Stimulated activated CD8-positive, alpha-beta memory T cell treated with anti-CD3 and anti-CD28 coated beads, Interleukin-15, amount 100 ng/mL, for 1 hour (primary cell): ENCODE measurements around the gene DNAJC18.
A peak's percentile ranks its signal among the peaks of the same experiment; 100 is the strongest.
"Not testable (repeated sequence)": the region's sequence is repeated elsewhere in the genome, so short reads cannot be mapped to it uniquely, and the experiment has no call there.

Experiments
- DNase-seq: peaks from one replicate; pipeline ENCODE4 v3.0.0-alpha.2; 2020; ENCODE audit warnings: low read depth

The DNAJC18 gene

GRCh38 chr5:139461176-139461575, 21.9 kb upstream of the DNAJC18 start:
- DNase-seq, result no peak

- DNase-seq, result no peak
These were observed 21.1 kb upstream of the DNAJC18 start for GRCh38 chr5:139460455-139460854.

- no peak for DNase-seq
These were observed 20.2 kb upstream of the DNAJC18 start for GRCh38 chr5:139459451-139459934.

- peak; percentile 54 for DNase-seq
These were observed 19.5 kb upstream of the DNAJC18 start for GRCh38 chr5:139458580-139459407.

GRCh38 chr5:139457653-139458306, 18.5 kb upstream of the DNAJC18 start:
- no peak for DNase-seq

GRCh38 chr5:139457241-139457640, 17.9 kb upstream of the DNAJC18 start:
- no peak for DNase-seq

- DNase-seq, result no peak
These were observed 17.5 kb upstream of the DNAJC18 start for GRCh38 chr5:139456776-139457175.

GRCh38 chr5:139454568-139455290, 15.4 kb upstream of the DNAJC18 start:
- no peak for DNase-seq

GRCh38 chr5:139453683-139454567, 14.6 kb upstream of the DNAJC18 start:
- DNase-seq, result no peak

GRCh38 chr5:139451878-139452660, 12.7 kb upstream of the DNAJC18 start:
- no peak for DNase-seq

GRCh38 chr5:139451176-139451575, 11.9 kb upstream of the DNAJC18 start:
- no peak for DNase-seq

- DNase-seq, result no peak
These were observed 7.8 kb upstream of the DNAJC18 start for GRCh38 chr5:139446956-139447779.

GRCh38 chr5:139445325-139446170, 6.2 kb upstream of the DNAJC18 start:
- no peak for DNase-seq

GRCh38 chr5:139443831-139444453, 4.6 kb upstream of the DNAJC18 start:
- DNase-seq, result no peak

- DNase-seq, result not testable (repeated sequence)
These were observed 1.1 kb upstream of the DNAJC18 start for GRCh38 chr5:139440416-139440815.

- no peak for DNase-seq
These were observed 665 bp downstream of the DNAJC18 start for GRCh38 chr5:139438707-139439012.

GRCh38 chr5:139435676-139436075, 3.6 kb downstream of the DNAJC18 start:
- DNase-seq, result no peak

GRCh38 chr5:139431706-139432105, 7.6 kb downstream of the DNAJC18 start:
- DNase-seq, result no peak

GRCh38 chr5:139430015-139430414, 9.3 kb downstream of the DNAJC18 start:
- DNase-seq, result no peak
